HepG2 (cell line): ENCODE measurements around the gene ATP5F1E. TPM values are rescaled to one million over a fixed set of nuclear protein-coding genes. Genes with fewer than 3 reads are reported as not detected.

ENCODE experiments used
- AHR ChIP-seq: IDR thresholded peaks from 2 replicates; pipeline ENCODE4 v1.6.1; 2018; ENCODE audit warnings: missing genetic modification reagents, missing compliant biosample characterization
- ARID4A ChIP-seq: sonication (generic); formaldehyde crosslinking; IDR thresholded peaks from 2 replicates; pipeline ENCODE4 v1.5.0; 2020; ENCODE audit warnings: mild to moderate bottlenecking, missing genetic modification reagents, borderline replicate concordance
- CBX1 ChIP-seq: IDR thresholded peaks from one replicate; pipeline ENCODE4 v1.6.1; 2016; ENCODE audit warnings: antibody characterized with exemption, low read depth
- CREM ChIP-seq, 2 experiments: sonication (generic) in 1 of 2; formaldehyde crosslinking in 1 of 2; IDR thresholded peaks; 2 replicates each; pipeline versions ENCODE4 v1.4.0 to v1.6.1; 2016 to 2020; ENCODE audit warnings: antibody characterized with exemption in 1 of 2, mild to moderate bottlenecking in 1 of 2, missing genetic modification reagents in 1 of 2
- CTCF ChIP-seq: sonication (generic); formaldehyde crosslinking; IDR thresholded peaks from 2 replicates; pipeline ENCODE4 v1.5.0; 2020; ENCODE audit warnings: mild to moderate bottlenecking, missing genetic modification reagents, moderate library complexity
- DMTF1 ChIP-seq: sonication (generic); formaldehyde crosslinking; IDR thresholded peaks from 2 replicates; pipeline ENCODE4 v1.4.0; 2020; ENCODE audit warnings: mild to moderate bottlenecking, missing genetic modification reagents
- GATAD2A ChIP-seq: IDR thresholded peaks from 2 replicates; pipeline ENCODE4 v1.6.1; 2016
- KLF11 ChIP-seq: IDR thresholded peaks from 2 replicates; pipeline ENCODE4 v1.6.1; 2016; ENCODE audit warnings: missing compliant biosample characterization
- MATR3 ChIP-seq: sonication (generic); formaldehyde crosslinking; IDR thresholded peaks from 2 replicates; pipeline ENCODE4 v1.4.0; 2020; ENCODE audit warnings: missing genetic modification reagents
- NFYC ChIP-seq: IDR thresholded peaks from 2 replicates; pipeline ENCODE4 v1.6.1; 2016; ENCODE audit warnings: missing genetic modification reagents, missing compliant biosample characterization
- SAP130 ChIP-seq: IDR thresholded peaks from 2 replicates; pipeline ENCODE4 v1.6.1; 2016; ENCODE audit warnings: low read depth
- TOPORS ChIP-seq: sonication (generic); formaldehyde crosslinking; IDR thresholded peaks from 2 replicates; pipeline ENCODE4 v1.8.0; 2023; ENCODE audit warnings: mild to moderate bottlenecking, missing genetic modification reagents
- ZBTB39 ChIP-seq: sonication (generic); formaldehyde crosslinking; IDR thresholded peaks from 2 replicates; pipeline ENCODE4 v1.5.0; 2020; ENCODE audit warnings: missing genetic modification reagents
- ZNF235 ChIP-seq: sonication (generic); formaldehyde crosslinking; IDR thresholded peaks from 2 replicates; pipeline ENCODE4 v1.8.1; 2023; ENCODE audit warnings: mild to moderate bottlenecking, missing genetic modification reagents, borderline replicate concordance
- ZNF367 ChIP-seq: sonication (generic); formaldehyde crosslinking; IDR thresholded peaks from 2 replicates; pipeline ENCODE4 v1.4.0; 2020; ENCODE audit warnings: missing genetic modification reagents, borderline replicate concordance
- polyA plus RNA-seq, 8 experiments: library from polyadenylated mRNA; depleted of rRNA in 3 of 8; stranded (reverse) in 7 of 8; unstranded in 1 of 8; fragments of >200 nt; fragmentation: Illumina TruSeq in 4 of 8; extraction: Trizol in 4 of 8; gene quantifications; 2 replicates each; pipeline versions ENCODE4 v1.2.1 to v1.2.3, GENCODE V29; 2011 to 2016; ENCODE audit warnings: low read depth in 4 of 8, missing spikeins in 1 of 8, mixed read lengths in 1 of 8; ENCODE audit not compliant: insufficient read depth in 1 of 8
- total RNA-seq, 5 experiments: library from RNA; depleted of rRNA; stranded (reverse); fragments of >200 nt; fragmentation: Illumina TruSeq; extraction: Trizol; gene quantifications; 2 replicates each; pipeline ENCODE4 v1.2.3, GENCODE V29; 2016; ENCODE audit warnings: low read depth in 1 of 5

Gene ATP5F1E
- total and polyA plus RNA-seq, 2 of the 13 experiments (the other 11 are each of a cell fraction or from before 2014, with no cell fraction given), result 121 to 134 TPM

- TF ChIP-seq CTCF (CRISPR knock-in tag) (peak; percentile 9; the same call in 1 of the 2 replicates), DMTF1 (CRISPR knock-in tag) (no peak), ZNF235 (no peak), ZBTB39 (CRISPR knock-in tag) (no peak), GATAD2A (CRISPR knock-in tag) (peak; percentile 54; the same call in 1 of the 2 replicates), MATR3 (CRISPR knock-in tag) (no peak), CBX1 (no peak), KLF11 (CRISPR knock-in tag) (no peak), CREM (IDR thresholded peaks at IDR 0.05) (peak; percentile 30; the same call in 1 of the 2 replicates), CREM (CRISPR knock-in tag; IDR thresholded peaks at IDR 0.05) (no peak), ZNF367 (CRISPR knock-in tag) (no peak), AHR (CRISPR knock-in tag) (no peak), ARID4A (no peak), SAP130 (CRISPR knock-in tag) (peak; percentile 72), TOPORS (CRISPR knock-in tag) (0 out of 2 replicates have a peak, but pooled peaks have one; percentile 30), NFYC (CRISPR knock-in tag) (no peak)
Observed at GRCh38 chr20:59004763-59005522, 27.2 kb downstream of the ATP5F1E start (continued).
